GM23338 (cell line): ENCODE data around the gene PROSER2.

Source experiments
- CREB1 ChIP-seq: fragments of 250-450 bp; sonication (Bioruptor Pico); IDR thresholded peaks from 2 replicates; pipeline ENCODE4 v1.5.0; 2020; ENCODE audit warnings: low read depth, mild to moderate bottlenecking, moderate library complexity
- CTCF ChIP-seq, 2 experiments: fragments of 200-600 bp in 1 of 2; sonication (generic) in 1 of 2; conservative IDR thresholded peaks; 2 replicates each; pipeline versions ENCODE4 v1.5.1 to v1.6.1; 2016 to 2017; ENCODE audit warnings: antibody characterized with exemption in 2 of 2, low read depth in 2 of 2, mild to moderate bottlenecking in 2 of 2, moderate library complexity in 1 of 2
- ETS1 ChIP-seq: IDR thresholded peaks from 2 replicates; pipeline ENCODE4 v1.6.1; 2016; ENCODE audit warnings: antibody characterized with exemption
- EZH2 ChIP-seq: fragments of 200-600 bp; sonication (generic); IDR thresholded peaks from one replicate; pipeline ENCODE4 v1.8.0; 2017; ENCODE audit warnings: antibody characterized with exemption, mild to moderate bottlenecking, low read depth; ENCODE audit not compliant: unreplicated experiment
- EZH2phosphoT487 ChIP-seq: fragments of 200-600 bp; sonication (generic); IDR thresholded peaks from one replicate; pipeline ENCODE4 v1.8.1; 2018; ENCODE audit warnings: antibody characterized with exemption; ENCODE audit not compliant: unreplicated experiment
- POLR2AphosphoS5 ChIP-seq: IDR thresholded peaks from 2 replicates; pipeline ENCODE4 v1.6.1; 2016; ENCODE audit warnings: antibody characterized with exemption, low read depth
- REST ChIP-seq: IDR thresholded peaks from one replicate; pipeline ENCODE4 v1.6.1; 2018; ENCODE audit warnings: antibody characterized with exemption; ENCODE audit not compliant: unreplicated experiment
- STAT1 ChIP-seq: IDR thresholded peaks from one replicate; pipeline ENCODE4 v1.6.1; 2016; ENCODE audit warnings: antibody characterized with exemption; ENCODE audit not compliant: unreplicated experiment
- ZNF462 ChIP-seq: fragments of 250-450 bp; sonication (Bioruptor Pico); IDR thresholded peaks from 2 replicates; pipeline ENCODE4 v1.5.0; 2020; ENCODE audit warnings: mild to moderate bottlenecking, moderate library complexity

GRCh38 chr10:11863353-11864109 lies 40.4 kb downstream of the PROSER2 start:
- TF ChIP-seq CTCF (conservative IDR thresholded peaks at IDR 0.05; ENCODE audit: low read depth in 2 of 2) (no peak), REST (no peak), EZH2 (no peak), POLR2AphosphoS5 (no peak), STAT1 (no peak), EZH2phosphoT487 (no peak), ZNF462 (CRISPR knock-in tag) (no peak), ETS1 (no peak), CREB1 (CRISPR knock-in tag) (no peak)
